Dedifferentiated amniotic fluid mesenchymal stem cell (primary cell): ENCODE measurements around the gene LAMB2.

Experiments
- DNase-seq: peaks from one replicate; pipeline ENCODE4 v3.0.0-alpha.2; 2016; ENCODE audit errors: extremely low spot score

Gene LAMB2

GRCh38 chr3:49076116-49076515, 56.7 kb downstream of the LAMB2 start:
- no peak for DNase-seq
